Fibroblast of mammary gland (primary cell): Measurements from ENCODE around the gene TENM4.

Source experiments
- DNase-seq: peaks from one replicate; pipeline ENCODE4 v3.0.0-alpha.2; 2010; ENCODE audit warnings: low read depth
- H3K4me3 ChIP-seq: 2 replicates; pipeline ENCODE4 v1.5.1; 2011; ENCODE audit warnings: low read depth, mild to moderate bottlenecking, low read length, moderate library complexity; ENCODE audit not compliant: control insufficient read depth
- CTCF ChIP-seq: conservative IDR thresholded peaks from 2 replicates; pipeline ENCODE4 v1.5.1; 2011; ENCODE audit warnings: low read depth, low read length, inconsistent platforms; ENCODE audit not compliant: control insufficient read depth, insufficient read depth

The TENM4 gene

GRCh38 chr11:78907636-78908035 is 533.2 kb downstream of the TENM4 start:
- no peak for DNase-seq
- no peak for TF ChIP-seq CTCF
- H3K4me3 ChIP-seq = no peak overlapping the region

- no peak for DNase-seq
- no peak overlapping the region for H3K4me3 ChIP-seq
- TF ChIP-seq CTCF = no peak
Observed at GRCh38 chr11:78906566-78906965, 534.3 kb downstream of the TENM4 start.

- DNase-seq = no peak
- no peak overlapping the region for H3K4me3 ChIP-seq
- TF ChIP-seq CTCF = no peak
Observed at GRCh38 chr11:78905756-78906155, 535.1 kb downstream of the TENM4 start.

- DNase-seq = no peak
- H3K4me3 ChIP-seq = no peak overlapping the region
- TF ChIP-seq CTCF = no peak
Observed at GRCh38 chr11:78902771-78903507, 537.9 kb downstream of the TENM4 start.

GRCh38 chr11:78901831-78902230 is 539.0 kb downstream of the TENM4 start:
- no peak for TF ChIP-seq CTCF
- H3K4me3 ChIP-seq = no peak overlapping the region
- DNase-seq = no peak

GRCh38 chr11:78898266-78898775 is 542.5 kb downstream of the TENM4 start:
- no peak overlapping the region for H3K4me3 ChIP-seq
- DNase-seq = no peak
- no peak for TF ChIP-seq CTCF
